A549 (cell line): ENCODE measurements around the gene IGSF9B.

Source experiments
- BHLHE40 ChIP-seq: IDR thresholded peaks from 2 replicates; pipeline ENCODE4 v1.6.1; 2012; ENCODE audit warnings: low read depth, low read length, inconsistent platforms
- CTCF ChIP-seq: fragments of >200 bp; sonication (Bioruptor Twin); formaldehyde crosslinking; IDR thresholded peaks from 3 replicates; pipeline ENCODE4 v1.5.1; 2016
- EP300 ChIP-seq, 2 experiments: fragments of >200 bp; sonication (Bioruptor Twin); formaldehyde crosslinking; IDR thresholded peaks; 2 replicates in 1 of 2; 3 replicates in 1 of 2; pipeline ENCODE4 v1.6.1; 2016 to 2017
- FOSL2 ChIP-seq, 2 experiments: fragments of 450-650 bp in 1 of 2; fragments of >200 bp in 1 of 2; sonication (Bioruptor Twin) in 1 of 2; formaldehyde crosslinking; IDR thresholded peaks; 2 replicates each; pipeline versions ENCODE4 v1.5.0 to v1.6.1; 2016 to 2020; ENCODE audit warnings: mild to moderate bottlenecking in 1 of 2, moderate library complexity in 1 of 2
- PBX3 ChIP-seq: IDR thresholded peaks from 2 replicates; pipeline ENCODE4 v1.6.1; 2012
- POLR2A ChIP-seq: IDR thresholded peaks from 2 replicates; pipeline ENCODE4 v1.6.1; 2012; ENCODE audit warnings: mild to moderate bottlenecking, low read length
- REST ChIP-seq: fragments of 200-600 bp; sonication (generic); IDR thresholded peaks from 2 replicates; pipeline ENCODE4 v1.6.1; 2016; ENCODE audit warnings: antibody characterized with exemption, mild to moderate bottlenecking, moderate library complexity
- USF2 ChIP-seq: fragments of 450-650 bp; IDR thresholded peaks from 2 replicates; pipeline ENCODE4 v1.6.1; 2014; ENCODE audit warnings: antibody characterized with exemption

GRCh38 chr11:133919330-133920108 lies 37.2 kb downstream of the IGSF9B start:
- no peak for TF ChIP-seq POLR2A
- no peak for TF ChIP-seq REST
- no peak for TF ChIP-seq CTCF
- TF ChIP-seq BHLHE40, result no peak
- no peak for TF ChIP-seq FOSL2 (IDR thresholded peaks at IDR 0.05)
- TF ChIP-seq FOSL2 (CRISPR knock-in tag; IDR thresholded peaks at IDR 0.05), result no peak
- TF ChIP-seq EP300 (IDR thresholded peaks at IDR 0.05), result no peak
- TF ChIP-seq PBX3, result no peak
- no peak for TF ChIP-seq USF2
